Suppressor macrophage treated with lipopolysaccharide for 1 hour (primary cell): ENCODE results near the gene SMIM1.

Experiments
- DNase-seq, 3 donors: peaks; one replicate each; pipeline ENCODE4 v3.0.0-alpha.2; 2020 to 2022

SMIM1 gene

GRCh38 chr1:3772715-3773571, at the start of gene SMIM1:
Gene SMIM1, plus strand, starts transcription at chr1:3772749. Its CDS starts 2,625 bp downstream, at chr1:3775374.
- peak in 1 of 3 donors; percentile 8 for DNase-seq

- DNase-seq: no peak
Measured at GRCh38 chr1:3722846-3723245, 49.7 kb upstream of the SMIM1 start.

GRCh38 chr1:3724416-3725030, 48.0 kb upstream of the SMIM1 start:
- DNase-seq: peak; percentile 72 to 90 (median 82)

GRCh38 chr1:3725366-3725765, 47.2 kb upstream of the SMIM1 start:
- no peak for DNase-seq

- DNase-seq: peak; percentile 56 to 71 (median 67)
Measured at GRCh38 chr1:3727042-3727824, 45.3 kb upstream of the SMIM1 start.

- no peak for DNase-seq
Measured at GRCh38 chr1:3727825-3728776, 44.4 kb upstream of the SMIM1 start.

GRCh38 chr1:3729594-3730542, 42.7 kb upstream of the SMIM1 start:
- DNase-seq: no peak

- no peak for DNase-seq
Measured at GRCh38 chr1:3730543-3731247, 41.9 kb upstream of the SMIM1 start.

GRCh38 chr1:3731583-3732433, 40.7 kb upstream of the SMIM1 start:
- no peak for DNase-seq

GRCh38 chr1:3732434-3733093, 40.0 kb upstream of the SMIM1 start:
- no peak for DNase-seq

- no peak for DNase-seq
Measured at GRCh38 chr1:3733094-3733882, 39.3 kb upstream of the SMIM1 start.

GRCh38 chr1:3733883-3734589, 38.5 kb upstream of the SMIM1 start:
- DNase-seq: no peak

GRCh38 chr1:3734602-3735001, 37.9 kb upstream of the SMIM1 start:
- DNase-seq: no peak

GRCh38 chr1:3735027-3735681, 37.4 kb upstream of the SMIM1 start:
- no peak for DNase-seq

- DNase-seq: no peak
Measured at GRCh38 chr1:3735688-3736087, 36.9 kb upstream of the SMIM1 start.

- DNase-seq: peak in 1 of 3 donors; percentile 12
Measured at GRCh38 chr1:3736131-3736561, 36.4 kb upstream of the SMIM1 start.

- no peak for DNase-seq
Measured at GRCh38 chr1:3736708-3737107, 35.8 kb upstream of the SMIM1 start.
